IPS DF 6.9 (cell line): ENCODE measurements around the gene UBE2D1.

Experiments
- DNase-seq: peaks from one replicate; pipeline ENCODE4 v3.0.0-alpha.2; 2013; ENCODE audit warnings: low read depth, low spot score
- H3K27ac ChIP-seq: one replicate; pipeline ENCODE4 v1.5.1; 2013; ENCODE audit warnings: low read length, control low read depth
- H3K27me3 ChIP-seq: 2 replicates; pipeline ENCODE4 v1.6.1; 2013; ENCODE audit warnings: mild to moderate bottlenecking, low read length; ENCODE audit not compliant: control insufficient read depth, insufficient read depth
- H3K36me3 ChIP-seq: 2 replicates; pipeline ENCODE4 v1.6.1; 2013; ENCODE audit warnings: low read length; ENCODE audit not compliant: control insufficient read depth, insufficient read depth
- H3K4me1 ChIP-seq: 2 replicates; pipeline ENCODE4 v1.6.1; 2013; ENCODE audit warnings: low read length; ENCODE audit not compliant: control insufficient read depth, insufficient read depth
- H3K4me3 ChIP-seq: 2 replicates; pipeline ENCODE4 v1.5.1; 2013; ENCODE audit warnings: mild to moderate bottlenecking, low read length
- H3K9me3 ChIP-seq: 2 replicates; pipeline ENCODE4 v1.6.1; 2013; ENCODE audit warnings: low read length, inconsistent platforms; ENCODE audit not compliant: control insufficient read depth, insufficient read depth
- WGBS: extraction: QIAGEN DNeasy Blood & Tissue Kit; methylation state at CpG from one replicate; pipeline ENCODE4 v1.1.7; 2013; ENCODE audit warnings: mixed read lengths, missing lambda C conversion rate; ENCODE audit not compliant: insufficient read length, insufficient coverage; 5-methylcytosine and 5-hydroxymethylcytosine counted together

The UBE2D1 gene

GRCh38 chr10:58336242-58336641, 1.4 kb downstream of the UBE2D1 start:
- H3K9me3 ChIP-seq, result no peaks in the 10 kb centered on the region
- H3K27me3 ChIP-seq, result no peaks in the 10 kb centered on the region
- no peaks in the 10 kb centered on the region for H3K4me1 ChIP-seq
- DNase-seq, result no peak
- H3K36me3 ChIP-seq, result no peaks in the 10 kb centered on the region
- H3K27ac ChIP-seq, result no peak overlapping the region
- H3K4me3 ChIP-seq, result no peak overlapping the region
- WGBS, result no CpG with 5 or more reads among the region's 4 CpGs

- Histone ChIP-seq H3K36me3 (no peaks in the 10 kb centered on the region), H3K4me3 (no peak overlapping the region), H3K9me3 (no peaks in the 10 kb centered on the region), H3K27ac (no peak overlapping the region), H3K4me1 (no peaks in the 10 kb centered on the region), H3K27me3 (no peaks in the 10 kb centered on the region)
- WGBS, result no CpG with 5 or more reads among the region's 4 CpGs
- no peak for DNase-seq
Observed at GRCh38 chr10:58341422-58341821, 6.6 kb downstream of the UBE2D1 start.

DNA sequence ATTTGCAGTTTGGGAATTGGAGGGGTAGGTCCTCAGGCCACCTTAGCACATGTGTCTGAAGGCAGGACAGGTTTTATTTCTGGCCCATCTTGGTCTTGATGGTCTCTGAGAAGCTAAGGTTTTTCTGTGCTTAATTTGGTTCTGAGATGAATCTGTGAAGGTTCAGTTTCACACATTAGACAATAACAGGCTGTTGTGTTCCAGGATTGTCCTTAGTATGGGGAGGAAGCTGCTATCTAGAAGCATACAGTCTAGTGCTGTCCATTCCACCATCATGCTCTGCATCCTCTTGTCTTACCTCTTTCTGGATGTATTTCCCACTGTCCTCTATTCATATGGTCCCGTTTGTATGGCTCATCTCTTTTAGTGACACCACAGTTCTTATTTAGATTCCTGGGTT, 7.1 kb downstream of the UBE2D1 start:
- no CpG with 5 or more reads among the region's 1 CpG for WGBS
- H3K4me1 ChIP-seq, result no peaks in the 10 kb centered on the region
- DNase-seq, result no peak
- no peak overlapping the region for H3K4me3 ChIP-seq
- no peaks in the 10 kb centered on the region for H3K36me3 ChIP-seq
- no peaks in the 10 kb centered on the region for H3K9me3 ChIP-seq
- no peaks in the 10 kb centered on the region for H3K27me3 ChIP-seq
- no peak overlapping the region for H3K27ac ChIP-seq

- no CpG with 5 or more reads among the region's 1 CpG for WGBS
- Histone ChIP-seq H3K27me3 (no peaks in the 10 kb centered on the region), H3K9me3 (no peaks in the 10 kb centered on the region), H3K4me3 (no peak overlapping the region), H3K36me3 (no peaks in the 10 kb centered on the region), H3K4me1 (no peaks in the 10 kb centered on the region), H3K27ac (no peak overlapping the region)
- no peak for DNase-seq
Observed at GRCh38 chr10:58347967-58348366, 13.2 kb downstream of the UBE2D1 start.

- Histone ChIP-seq H3K36me3 (no peaks in the 10 kb centered on the region), H3K4me3 (no peak overlapping the region), H3K9me3 (no peaks in the 10 kb centered on the region), H3K27me3 (no peaks in the 10 kb centered on the region), H3K27ac (no peak overlapping the region), H3K4me1 (no peaks in the 10 kb centered on the region)
- no peak for DNase-seq
- WGBS, result no CpG with 5 or more reads among the region's 2 CpGs
Observed at GRCh38 chr10:58348571-58349033, 13.8 kb downstream of the UBE2D1 start.

DNA sequence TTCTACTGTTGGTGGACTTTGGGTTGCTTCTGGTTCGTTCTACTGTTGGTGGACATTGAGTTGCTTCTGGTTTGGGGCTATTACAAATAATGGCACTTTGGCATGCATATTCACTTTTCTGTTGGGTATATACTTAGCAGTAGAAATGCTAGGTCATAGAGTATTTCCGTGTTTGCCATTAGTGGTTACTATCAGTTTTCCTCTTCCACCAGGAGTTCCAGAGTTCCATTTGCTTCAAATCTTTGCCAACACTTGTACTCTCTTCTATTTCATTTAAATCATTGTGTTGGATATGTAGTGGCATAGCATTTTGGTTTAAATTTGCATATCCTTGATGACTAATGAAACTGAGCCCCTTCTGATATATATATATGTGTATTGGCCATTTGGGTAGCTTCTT, 15.2 kb downstream of the UBE2D1 start:
- no peak for DNase-seq
- H3K27ac ChIP-seq, result no peak overlapping the region
- no peaks in the 10 kb centered on the region for H3K9me3 ChIP-seq
- no CpG with 5 or more reads among the region's 2 CpGs for WGBS
- H3K4me1 ChIP-seq, result no peaks in the 10 kb centered on the region
- no peaks in the 10 kb centered on the region for H3K36me3 ChIP-seq
- no peak overlapping the region for H3K4me3 ChIP-seq
- no peaks in the 10 kb centered on the region for H3K27me3 ChIP-seq

DNA sequence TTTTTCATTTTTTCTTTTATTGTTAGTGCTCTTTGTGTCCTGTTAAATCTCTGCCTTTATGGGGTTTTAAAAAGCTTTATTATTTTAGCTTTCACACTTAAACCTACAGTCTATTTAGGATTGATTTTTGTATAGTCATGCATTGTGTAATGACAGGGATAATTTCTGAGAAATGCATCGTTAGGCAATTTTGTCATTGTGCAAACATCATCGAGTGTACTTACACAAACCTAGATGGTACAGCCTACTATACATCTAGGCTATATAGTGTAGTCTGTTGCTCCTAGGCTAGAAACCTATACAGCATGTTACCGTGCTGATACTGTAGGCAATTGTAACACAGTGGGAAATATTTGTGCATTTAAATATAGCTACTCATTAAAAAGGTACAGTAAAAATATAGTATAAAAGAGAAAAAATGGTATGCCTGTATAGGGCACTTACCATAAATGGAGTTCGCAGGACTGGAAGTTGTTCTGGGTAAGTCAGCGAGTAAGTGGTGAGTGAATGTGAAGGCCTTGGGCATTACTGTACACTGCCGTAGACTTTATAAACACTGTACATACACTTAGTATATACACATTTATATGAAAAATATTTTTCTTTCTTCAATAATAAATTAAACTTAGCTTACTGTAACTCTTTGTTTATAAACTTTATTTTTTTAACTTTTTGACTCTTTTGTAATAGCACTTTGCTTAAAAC, 16.0 kb downstream of the UBE2D1 start:
- DNase-seq, result no peak
- no peak overlapping the region for H3K27ac ChIP-seq

GRCh38 chr10:58351616-58352578, 17.1 kb downstream of the UBE2D1 start:
- no peak for DNase-seq
- no peaks in the 10 kb centered on the region for H3K9me3 ChIP-seq
- H3K36me3 ChIP-seq, result no peaks in the 10 kb centered on the region
- H3K4me1 ChIP-seq, result no peaks in the 10 kb centered on the region
- H3K27ac ChIP-seq, result no peak overlapping the region
- WGBS, result no CpG with 5 or more reads among the region's 7 CpGs
- no peaks in the 10 kb centered on the region for H3K27me3 ChIP-seq
- H3K4me3 ChIP-seq, result no peak overlapping the region

More for the DNA sequence above, 16.0 kb downstream of the UBE2D1 start:
- no peaks in the 10 kb centered on the region for H3K27me3 ChIP-seq
- no peaks in the 10 kb centered on the region for H3K36me3 ChIP-seq
- no peaks in the 10 kb centered on the region for H3K4me1 ChIP-seq
- no peaks in the 10 kb centered on the region for H3K9me3 ChIP-seq
- no peak overlapping the region for H3K4me3 ChIP-seq
- no CpG with 5 or more reads among the region's 6 CpGs for WGBS

- Histone ChIP-seq H3K27me3 (no peaks in the 10 kb centered on the region), H3K4me1 (no peaks in the 10 kb centered on the region), H3K36me3 (no peaks in the 10 kb centered on the region), H3K27ac (no peak overlapping the region), H3K9me3 (no peaks in the 10 kb centered on the region), H3K4me3 (no peak overlapping the region)
- WGBS, result no CpG with 5 or more reads among the region's 2 CpGs
- no peak for DNase-seq
Observed at GRCh38 chr10:58352956-58353610, 18.3 kb downstream of the UBE2D1 start.

DNA sequence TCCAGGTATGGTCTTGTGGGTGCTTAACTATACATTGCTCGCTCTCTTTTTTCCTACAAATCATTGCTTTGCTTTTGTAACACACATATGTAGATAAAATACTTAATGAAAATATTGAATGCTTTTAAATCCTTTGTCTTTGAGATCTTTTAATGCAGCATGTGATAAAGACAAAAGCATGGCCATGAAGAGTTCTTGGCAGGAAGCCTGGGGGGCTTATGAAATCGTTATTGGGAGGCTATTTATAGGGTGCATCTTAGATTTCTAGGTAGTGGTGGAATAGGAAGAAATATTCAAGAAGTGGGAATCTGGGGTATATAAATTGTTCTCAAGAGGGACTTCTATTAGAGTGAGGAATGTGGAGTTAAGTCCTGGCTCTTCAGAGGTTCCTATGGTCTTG, 21.9 kb downstream of the UBE2D1 start:
- Histone ChIP-seq H3K4me1 (no peaks in the 10 kb centered on the region), H3K36me3 (no peaks in the 10 kb centered on the region), H3K27ac (no peak overlapping the region), H3K27me3 (no peaks in the 10 kb centered on the region), H3K9me3 (no peaks in the 10 kb centered on the region), H3K4me3 (no peak overlapping the region)
- no peak for DNase-seq
- WGBS, result no CpG with 5 or more reads among the region's 2 CpGs
